HepG2 (cell line): ENCODE results near the gene CPNE8. TPM values are rescaled to one million over a fixed set of nuclear protein-coding genes. Genes with fewer than 3 reads are reported as not detected.

Experiments
- ATAC-seq: fragments of 200-7000 bp; cut with Tn5 transposase; 3 replicates; pipeline ENCODE4 v1.9.1; 2020; ENCODE audit warnings: mild to moderate bottlenecking, moderate library complexity
- BruUV-seq: library from RNA; stranded (reverse); fragments of 400-500 nt; replicated peaks from 2 replicates; lab custom pipeline; 2021; lab: Mats Ljungman, UMichigan
- CTCF ChIA-PET: fragments of 300-600 bp; formaldehyde crosslinking; extraction: SDS; loops from one replicate; lab custom pipeline; 2021; ENCODE audit warnings: low total read pairs, inconsistent platforms, low intra/inter-chr PET ratio; lab: Yijun Ruan, JAX
- POLR2A ChIA-PET: fragments of 350-600 bp; sonication (Branson Sonifier 250); formaldehyde crosslinking; loops from one replicate; lab custom pipeline; 2020; ENCODE audit warnings: antibody characterized with exemption, inconsistent platforms; lab: Yijun Ruan, JAX
- DNase-seq: peaks from one replicate; pipeline ENCODE4 v3.0.0-alpha.2; 2015; ENCODE audit warnings: low spot score
- FAIRE-seq: peaks from 3 replicates; lab custom pipeline; 2011; peaks lifted over from hg19 to GRCh38; lab: Jason Lieb, UNC
- H2AFZ ChIP-seq: one replicate; pipeline ENCODE4 v1.6.1; 2011; ENCODE audit warnings: low read length, inconsistent platforms
- H3K27ac ChIP-seq: fragments of 300-600 bp; 3 replicates; pipeline ENCODE4 v1.8.0; 2011; ENCODE audit warnings: mixed run types, mild to moderate bottlenecking, mixed read lengths, low read length, inconsistent platforms; ENCODE audit not compliant: insufficient read depth; ENCODE audit errors: extremely low read length
- H3K27me3 ChIP-seq, 2 experiments: fragments of 200-600 bp in 1 of 2; 2 replicates in 1 of 2; 3 replicates in 1 of 2; pipeline versions ENCODE4 v1.6.0 to v1.8.0; 2011; ENCODE audit warnings: low read length in 2 of 2, mild to moderate bottlenecking in 2 of 2, moderate library complexity in 2 of 2, inconsistent platforms in 1 of 2; ENCODE audit not compliant: insufficient read depth in 2 of 2, control insufficient read depth in 1 of 2
- H3K36me3 ChIP-seq, 2 experiments: fragments of 200-600 bp in 1 of 2; replicated peaks in 1 of 2; 2 replicates in 1 of 2; 3 replicates in 1 of 2; pipeline versions ENCODE4 v1.5.1 to v1.8.0; 2011; ENCODE audit warnings: low read length in 2 of 2, inconsistent platforms in 1 of 2; ENCODE audit not compliant: insufficient read depth in 2 of 2, control insufficient read depth in 1 of 2
- H3K4me1 ChIP-seq: 2 replicates; pipeline ENCODE4 v1.5.1; 2012; ENCODE audit warnings: low read length, inconsistent platforms; ENCODE audit not compliant: insufficient read depth
- H3K4me2 ChIP-seq: 2 replicates; pipeline ENCODE4 v1.6.0; 2011; ENCODE audit warnings: low read depth, low read length, inconsistent platforms
- H3K4me3 ChIP-seq, 3 experiments: fragments of 200-600 bp in 1 of 3; sonication (generic), shearing (Covaris generic) in 1 of 3; replicated peaks in 1 of 3; 2 replicates each; pipeline ENCODE4 v1.5.1; 2011 to 2016; ENCODE audit warnings: low read length in 3 of 3, inconsistent platforms in 2 of 3, low read depth in 2 of 3, mild to moderate bottlenecking in 2 of 3, control low read depth in 1 of 3, mixed read lengths in 1 of 3; ENCODE audit not compliant: insufficient read depth in 1 of 3
- H3K79me2 ChIP-seq: one replicate; pipeline ENCODE4 v1.6.1; 2011; ENCODE audit warnings: low read length, inconsistent platforms; ENCODE audit not compliant: insufficient read depth
- H3K9ac ChIP-seq: 2 replicates; pipeline ENCODE4 v1.6.0; 2011; ENCODE audit warnings: mild to moderate bottlenecking, low read depth, low read length, inconsistent platforms; ENCODE audit not compliant: insufficient read depth
- H3K9me3 ChIP-seq: 2 replicates; pipeline ENCODE4 v1.5.1; 2012; ENCODE audit warnings: mild to moderate bottlenecking, low read length
- H4K20me1 ChIP-seq: 2 replicates; pipeline ENCODE4 v1.6.0; 2011; ENCODE audit warnings: inconsistent platforms, mild to moderate bottlenecking, low read length, moderate library complexity; ENCODE audit not compliant: insufficient read depth
- CTCF ChIP-seq: sonication (generic); formaldehyde crosslinking; IDR thresholded peaks from 2 replicates; pipeline ENCODE4 v1.5.0; 2020; ENCODE audit warnings: mild to moderate bottlenecking, missing genetic modification reagents, moderate library complexity
- KDM1A ChIP-seq: IDR thresholded peaks from 2 replicates; pipeline ENCODE4 v1.6.1; 2016; ENCODE audit warnings: missing compliant biosample characterization
- PATZ1 ChIP-seq: sonication (generic); formaldehyde crosslinking; IDR thresholded peaks from 2 replicates; pipeline ENCODE4 v1.4.0; 2020; ENCODE audit warnings: missing genetic modification reagents
- RBAK ChIP-seq: sonication (generic); formaldehyde crosslinking; IDR thresholded peaks from 2 replicates; pipeline ENCODE4 v1.5.1; 2020; ENCODE audit warnings: mild to moderate bottlenecking, missing genetic modification reagents
- ZNF121 ChIP-seq: sonication (generic); formaldehyde crosslinking; IDR thresholded peaks from 2 replicates; pipeline ENCODE4 v1.5.0; 2020; ENCODE audit warnings: mild to moderate bottlenecking, missing genetic modification reagents
- ZSCAN5A ChIP-seq: sonication (generic); formaldehyde crosslinking; IDR thresholded peaks from 2 replicates; pipeline ENCODE4 v1.8.0; 2022; ENCODE audit warnings: mild to moderate bottlenecking, missing genetic modification reagents, borderline replicate concordance
- WGBS: methylation state at CpG from one replicate; pipeline ENCODE4 v1.1.6; 2017; ENCODE audit warnings: low lambda C conversion rate; 5-methylcytosine and 5-hydroxymethylcytosine counted together
- in situ Hi-C: cut with HindIII; loops from 2 replicates; pipeline ENCODE4 v1.10.0; 2017; ENCODE audit warnings: low pct_unique_long_range_greater_than_20kb; ENCODE audit not compliant: extremely low pct_ligation_motif_present
- intact Hi-C: fragments of 100-400 bp; cut with micrococcal nuclease; formaldehyde crosslinking; loops from one replicate; pipeline ENCODE4 v1.10.0; 2022; ENCODE audit not compliant: unreplicated experiment
- polyA plus RNA-seq, 8 experiments: library from polyadenylated mRNA; depleted of rRNA in 3 of 8; stranded (reverse) in 7 of 8; unstranded in 1 of 8; fragments of >200 nt; fragmentation: Illumina TruSeq in 4 of 8; extraction: Trizol in 4 of 8; gene quantifications; 2 replicates each; pipeline versions ENCODE4 v1.2.1 to v1.2.3, GENCODE V29; 2011 to 2016; ENCODE audit warnings: low read depth in 4 of 8, missing spikeins in 1 of 8, mixed read lengths in 1 of 8; ENCODE audit not compliant: insufficient read depth in 1 of 8
- total RNA-seq, 5 experiments: library from RNA; depleted of rRNA; stranded (reverse); fragments of >200 nt; fragmentation: Illumina TruSeq; extraction: Trizol; gene quantifications; 2 replicates each; pipeline ENCODE4 v1.2.3, GENCODE V29; 2016; ENCODE audit warnings: low read depth in 1 of 5

Gene CPNE8
- total and polyA plus RNA-seq, 2 of the 13 experiments (the other 11 are each of a cell fraction or from before 2014, with no cell fraction given), result 2.4 to 2.7 TPM

- TF ChIP-seq ZNF121, result no peak
- no peak for TF ChIP-seq PATZ1 (CRISPR knock-in tag)
- no peak for TF ChIP-seq CTCF (CRISPR knock-in tag)
Observed at GRCh38 chr12:38934686-38935085, 29.3 kb upstream of the CPNE8 start (continued).

- Histone ChIP-seq H3K36me3 (no peaks in the 10 kb centered on the region), H4K20me1 (no peaks in the 10 kb centered on the region), H3K9me3 (no peaks in the 10 kb centered on the region), H3K27me3 (no peaks in the 10 kb centered on the region), H3K79me2 (no peaks in the 10 kb centered on the region), H3K4me1 (peaks cover 11% of the 10 kb centered on the region), H3K9ac (no peak overlapping the region), H3K27ac (no peak overlapping the region), H3K4me2 (no peak overlapping the region), H3K4me3 (no peak overlapping the region), H2AFZ (no peak overlapping the region)
- intact Hi-C loops (no loop called here), in situ Hi-C loops (no loop called here)
- ATAC-seq, result no peak
- no peak for FAIRE-seq
- WGBS, result 21% methylated on average over 5 of the region's 5 CpGs
- ChIA-PET POLR2A (no interaction called here), CTCF (no interaction called here)
- no peak for TF ChIP-seq ZSCAN5A (CRISPR knock-in tag)
- no peak for TF ChIP-seq KDM1A (CRISPR knock-in tag)
- no peak for TF ChIP-seq RBAK
- no peak for DNase-seq
- BruUV-seq, result no TSS peak
Observed at GRCh38 chr12:38934078-38934584, 28.7 kb upstream of the CPNE8 start.
